ENCODE measurements around the gene NPY4R.
"Not testable (repeated sequence)": the region's sequence is repeated elsewhere in the genome, so short reads cannot be mapped to it uniquely, and the experiment has no call there.

DNA sequence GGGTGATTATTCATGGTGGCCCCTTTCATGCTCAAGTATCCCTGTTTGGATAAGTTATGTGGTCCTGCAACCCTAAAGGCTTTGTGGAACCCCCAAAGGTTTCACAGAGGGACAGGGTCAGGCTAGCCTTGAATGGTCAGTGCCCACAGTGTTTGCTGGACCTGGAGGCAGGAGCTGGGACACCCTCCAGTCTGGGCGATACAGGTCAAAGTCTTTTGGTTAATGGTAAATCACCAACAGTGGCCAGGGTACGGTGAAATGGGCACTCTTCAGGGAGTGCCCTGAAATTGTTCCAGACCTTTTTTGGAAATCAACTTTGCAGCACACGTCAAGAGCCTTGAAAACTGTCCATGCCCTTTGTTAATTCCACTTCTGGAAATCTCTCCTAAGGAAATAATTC lies 8.7 kb downstream of the NPY4R start:
- not testable (repeated sequence) for TF ChIP-seq EZH2phosphoT487 (IDR thresholded peaks at IDR 0.05; ENCODE audit: insufficient read depth, low read depth); EZH2 (IDR thresholded peaks at IDR 0.05; ENCODE audit: insufficient read depth, poor library complexity, severe bottlenecking)

All from GM23248 (cell line).